DOHH2 (cell line): Measurements from ENCODE around the gene SDHC.

Source experiments
- EZH2phosphoT487 ChIP-seq: fragments of 200-600 bp; sonication (generic); IDR thresholded peaks from 2 replicates; pipeline ENCODE4 v1.6.1; 2017; ENCODE audit warnings: borderline replicate concordance, mild to moderate bottlenecking, antibody characterized with exemption, low read length, moderate library complexity, mixed read lengths
- TF ChIP-seq, protein P1 (sequence below): fragments of 200-600 bp; sonication (generic); IDR thresholded peaks from one replicate; pipeline ENCODE4 v1.5.1; 2014; ENCODE audit warnings: antibody characterized with exemption, mild to moderate bottlenecking, low read depth, low read length; ENCODE audit not compliant: poor library complexity, severe bottlenecking

DNA sequence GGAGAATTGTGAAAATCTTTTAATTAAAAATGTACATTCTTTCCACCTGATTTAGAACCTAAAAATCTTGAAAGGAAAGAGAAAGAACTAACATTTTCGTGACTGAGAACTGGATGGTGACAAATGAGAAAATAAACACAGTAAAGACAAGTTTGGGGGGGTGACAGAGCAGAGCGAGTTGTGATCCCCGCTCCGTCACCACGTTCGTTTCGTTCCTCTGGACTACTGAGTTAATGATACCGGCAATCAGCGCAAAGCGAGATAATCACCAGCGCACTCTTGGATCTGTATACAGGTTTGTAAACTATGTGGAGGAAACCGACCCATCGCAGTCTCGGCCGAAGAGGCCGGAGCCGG lies 84.7 kb downstream of the SDHC start:
- TF ChIP-seq, protein P1, sequence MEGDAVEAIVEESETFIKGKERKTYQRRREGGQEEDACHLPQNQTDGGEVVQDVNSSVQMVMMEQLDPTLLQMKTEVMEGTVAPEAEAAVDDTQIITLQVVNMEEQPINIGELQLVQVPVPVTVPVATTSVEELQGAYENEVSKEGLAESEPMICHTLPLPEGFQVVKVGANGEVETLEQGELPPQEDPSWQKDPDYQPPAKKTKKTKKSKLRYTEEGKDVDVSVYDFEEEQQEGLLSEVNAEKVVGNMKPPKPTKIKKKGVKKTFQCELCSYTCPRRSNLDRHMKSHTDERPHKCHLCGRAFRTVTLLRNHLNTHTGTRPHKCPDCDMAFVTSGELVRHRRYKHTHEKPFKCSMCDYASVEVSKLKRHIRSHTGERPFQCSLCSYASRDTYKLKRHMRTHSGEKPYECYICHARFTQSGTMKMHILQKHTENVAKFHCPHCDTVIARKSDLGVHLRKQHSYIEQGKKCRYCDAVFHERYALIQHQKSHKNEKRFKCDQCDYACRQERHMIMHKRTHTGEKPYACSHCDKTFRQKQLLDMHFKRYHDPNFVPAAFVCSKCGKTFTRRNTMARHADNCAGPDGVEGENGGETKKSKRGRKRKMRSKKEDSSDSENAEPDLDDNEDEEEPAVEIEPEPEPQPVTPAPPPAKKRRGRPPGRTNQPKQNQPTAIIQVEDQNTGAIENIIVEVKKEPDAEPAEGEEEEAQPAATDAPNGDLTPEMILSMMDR, result no peak
- TF ChIP-seq EZH2phosphoT487, result no peak
